ENCODE data around the gene SYT9. TPM values are rescaled to one million over a fixed set of nuclear protein-coding genes. Genes with fewer than 3 reads are reported as not detected.

SYT9 gene
- total RNA-seq, 2 donors from 2014 or later, result 0.08 to 0.24 TPM

- no peak for ATAC-seq
- intact Hi-C loops (cut with DNase I), result loop anchor here (10.0 kb wide), 2 partner anchors 217 to 303 kb away; no protein-coding TSS in a partner anchor
- DNase-seq, result no peak
Observed at GRCh38 chr11:7448201-7448600, 196.5 kb downstream of the SYT9 start.

- intact Hi-C loops (cut with DNase I), result loop anchor here (10.0 kb wide), 2 partner anchors 215 to 305 kb away; no protein-coding TSS in a partner anchor
- ATAC-seq (peak in 1 of 2 donors; percentile 46), DNase-seq (no peak)
Observed at GRCh38 chr11:7449211-7449840, 197.6 kb downstream of the SYT9 start.

GRCh38 chr11:7449841-7450214 is 198.1 kb downstream of the SYT9 start:
- intact Hi-C loops (cut with DNase I), result loop anchor here (10.0 kb wide), 2 partner anchors 215 to 305 kb away; no protein-coding TSS in a partner anchor
- ATAC-seq (peak in 1 of 2 donors; percentile 56), DNase-seq (no peak)

- intact Hi-C loops (cut with DNase I), result no loop called here
- ATAC-seq (no peak), DNase-seq (no peak)
Observed at GRCh38 chr11:7450836-7451235, 199.1 kb downstream of the SYT9 start.

GRCh38 chr11:7451520-7451919 is 199.8 kb downstream of the SYT9 start:
- DNase-seq (no peak), ATAC-seq (no peak)
- intact Hi-C loops (cut with DNase I), result no loop called here

GRCh38 chr11:7451952-7452494 is 200.3 kb downstream of the SYT9 start:
- DNase-seq, result no peak
- peak in 1 of 2 donors; percentile 25 for ATAC-seq
- intact Hi-C loops (cut with DNase I), result no loop called here

GRCh38 chr11:7454854-7455253 is 203.2 kb downstream of the SYT9 start:
- intact Hi-C loops (cut with DNase I), result no loop called here
- ATAC-seq (no peak), DNase-seq (no peak)

- intact Hi-C loops (cut with DNase I), result no loop called here
- DNase-seq (no peak), ATAC-seq (peak in 1 of 2 donors; percentile 84)
Observed at GRCh38 chr11:7457211-7457610, 205.5 kb downstream of the SYT9 start.

GRCh38 chr11:7462706-7463105 is 211.0 kb downstream of the SYT9 start:
- intact Hi-C loops (cut with DNase I), result no loop called here
- DNase-seq (no peak), ATAC-seq (no peak)

GRCh38 chr11:7467652-7468051 is 215.9 kb downstream of the SYT9 start:
- DNase-seq (no peak), ATAC-seq (no peak)
- intact Hi-C loops (cut with DNase I), result no loop called here

GRCh38 chr11:7469351-7469865 is 217.7 kb downstream of the SYT9 start:
- DNase-seq (no peak), ATAC-seq (no peak)
- intact Hi-C loops (cut with DNase I), result no loop called here

- ATAC-seq (no peak), DNase-seq (no peak)
- intact Hi-C loops (cut with DNase I), result no loop called here
Observed at GRCh38 chr11:7471071-7471470, 219.4 kb downstream of the SYT9 start.

- DNase-seq (no peak), ATAC-seq (peak in 1 of 2 donors; percentile 78)
- intact Hi-C loops (cut with DNase I), result no loop called here
Observed at GRCh38 chr11:7473717-7474116, 222.0 kb downstream of the SYT9 start.

- DNase-seq (no peak), ATAC-seq (peak in 1 of 2 donors; percentile 64)
- intact Hi-C loops (cut with DNase I), result no loop called here
Observed at GRCh38 chr11:7480113-7480512, 228.4 kb downstream of the SYT9 start.

GRCh38 chr11:7484131-7484530 is 232.4 kb downstream of the SYT9 start:
- ATAC-seq, result no peak
- intact Hi-C loops (cut with DNase I), result no loop called here
- DNase-seq, result no peak

- intact Hi-C loops (cut with DNase I), result no loop called here
- ATAC-seq, result peak in 1 of 2 donors; percentile 50
- no peak for DNase-seq
Observed at GRCh38 chr11:7484645-7485044, 232.9 kb downstream of the SYT9 start.

- intact Hi-C loops (cut with DNase I), result no loop called here
- peak; percentile 45 to 72 for ATAC-seq
- DNase-seq, result peak; percentile 29
Observed at GRCh38 chr11:7485186-7486097, 233.7 kb downstream of the SYT9 start, which contains the start of gene OLFML1. Gene OLFML1, plus strand, starts transcription at chr11:7485506. Its CDS starts 370 bp downstream, at chr11:7485876.

- ATAC-seq (no peak), DNase-seq (no peak)
- intact Hi-C loops (cut with DNase I), result no loop called here
Observed at GRCh38 chr11:7486098-7486780, 234.5 kb downstream of the SYT9 start.

- intact Hi-C loops (cut with DNase I), result no loop called here
- ATAC-seq (peak in 1 of 2 donors; percentile 19), DNase-seq (peak; percentile 26)
Observed at GRCh38 chr11:7486781-7487140, 235.1 kb downstream of the SYT9 start.
